HG03460 (cell line): ENCODE results near the gene PRPF6.

ENCODE experiments used
- ATAC-seq: cut with Tn5 transposase; IDR thresholded peaks from one replicate; pipeline ENCODE4 v1.9.1; 2021; ENCODE audit not compliant: unreplicated experiment

PRPF6 gene

GRCh38 chr20:64032706-64033624, 52.0 kb downstream of the PRPF6 start:
- ATAC-seq: no peak

GRCh38 chr20:64033981-64034493, 53.1 kb downstream of the PRPF6 start:
- no peak for ATAC-seq

GRCh38 chr20:64035066-64035932, 54.4 kb downstream of the PRPF6 start:
- no peak for ATAC-seq

GRCh38 chr20:64035933-64036345, 55.0 kb downstream of the PRPF6 start, which contains the start of gene C20orf204:
Gene C20orf204, plus strand, starts transcription at chr20:64036182. Its CDS starts 142 bp downstream, at chr20:64036324.
- ATAC-seq: no peak

DNA sequence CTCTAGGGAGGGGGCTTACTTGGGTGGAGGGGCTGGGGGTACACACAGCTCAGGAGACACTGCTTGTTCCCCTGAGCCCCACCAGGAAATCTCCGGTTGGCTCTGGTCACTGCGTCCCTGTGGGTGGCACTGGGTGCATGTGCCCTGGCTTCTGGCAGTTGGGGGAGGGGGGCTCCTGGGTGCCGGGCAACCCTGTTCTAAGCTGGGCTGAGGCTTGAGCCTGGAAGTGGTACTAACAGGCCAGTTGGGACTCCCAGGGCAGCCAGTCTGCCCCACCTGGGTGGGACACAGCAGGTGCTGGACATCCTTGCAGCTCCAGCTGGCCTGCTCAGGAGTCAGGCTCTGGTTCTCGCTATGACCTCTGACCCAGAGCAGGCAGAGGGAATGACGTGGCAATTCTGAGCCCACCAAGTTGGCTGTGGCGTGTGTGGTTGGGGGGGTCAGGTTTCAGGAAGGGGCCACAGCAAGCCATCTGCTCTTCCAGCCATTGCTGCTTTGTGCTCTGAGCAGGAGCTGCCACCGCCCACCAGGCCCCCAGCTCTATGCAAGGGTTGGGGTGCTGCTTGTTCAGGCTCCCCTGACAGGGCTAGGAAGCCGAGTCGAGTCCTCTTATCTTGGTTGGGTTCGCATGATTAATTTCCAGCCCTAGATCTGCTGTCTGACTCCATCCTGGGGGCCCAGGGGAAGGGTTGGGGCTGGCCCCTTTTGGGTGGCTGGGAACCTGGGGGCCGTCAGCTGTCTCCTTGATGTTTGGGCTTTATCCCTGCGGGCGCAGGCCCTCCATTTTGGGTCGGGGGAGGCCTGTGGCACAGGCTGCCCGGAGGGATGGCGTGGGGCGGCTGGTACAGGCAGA, 55.6 kb downstream of the PRPF6 start:
- no peak for ATAC-seq

DNA sequence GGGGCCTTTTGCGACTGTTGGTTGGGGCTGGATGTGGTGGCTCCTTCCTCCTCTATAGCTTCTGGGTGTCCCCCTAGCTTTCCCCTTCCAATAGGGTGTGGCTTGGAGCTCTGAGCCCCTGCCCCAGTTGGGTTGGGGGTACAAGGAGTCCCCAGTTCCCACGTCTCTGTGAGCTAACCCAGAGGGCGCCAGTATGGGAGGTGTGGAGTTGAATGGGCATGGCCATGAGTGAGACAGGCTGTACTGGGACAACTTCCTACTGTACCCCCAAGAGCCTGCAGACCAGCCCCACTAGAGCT, 56.2 kb downstream of the PRPF6 start:
- no peak for ATAC-seq

- ATAC-seq: no peak
Observed at GRCh38 chr20:64037498-64038213, 56.7 kb downstream of the PRPF6 start.

DNA sequence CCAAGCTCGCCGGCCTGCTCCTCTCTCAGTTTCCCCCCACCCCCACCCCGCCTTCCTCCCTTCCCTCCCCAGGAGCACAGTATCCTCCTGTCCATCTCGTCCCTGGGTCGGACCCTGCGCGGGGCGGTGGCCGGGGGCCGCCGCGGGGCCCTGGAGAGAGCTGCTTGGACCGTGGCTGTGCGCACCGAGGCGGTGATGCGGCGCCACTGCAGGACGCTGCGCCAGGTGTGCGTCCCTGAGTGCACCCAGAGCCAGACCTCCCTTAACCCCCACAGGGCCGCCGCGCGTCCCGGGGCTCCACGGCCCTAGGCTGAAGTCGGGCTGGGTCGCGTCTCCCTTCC, 57.3 kb downstream of the PRPF6 start:
- ATAC-seq: peak; percentile 26

- peak; percentile 44 for ATAC-seq
Observed at GRCh38 chr20:64038565-64039292, 57.8 kb downstream of the PRPF6 start.

DNA sequence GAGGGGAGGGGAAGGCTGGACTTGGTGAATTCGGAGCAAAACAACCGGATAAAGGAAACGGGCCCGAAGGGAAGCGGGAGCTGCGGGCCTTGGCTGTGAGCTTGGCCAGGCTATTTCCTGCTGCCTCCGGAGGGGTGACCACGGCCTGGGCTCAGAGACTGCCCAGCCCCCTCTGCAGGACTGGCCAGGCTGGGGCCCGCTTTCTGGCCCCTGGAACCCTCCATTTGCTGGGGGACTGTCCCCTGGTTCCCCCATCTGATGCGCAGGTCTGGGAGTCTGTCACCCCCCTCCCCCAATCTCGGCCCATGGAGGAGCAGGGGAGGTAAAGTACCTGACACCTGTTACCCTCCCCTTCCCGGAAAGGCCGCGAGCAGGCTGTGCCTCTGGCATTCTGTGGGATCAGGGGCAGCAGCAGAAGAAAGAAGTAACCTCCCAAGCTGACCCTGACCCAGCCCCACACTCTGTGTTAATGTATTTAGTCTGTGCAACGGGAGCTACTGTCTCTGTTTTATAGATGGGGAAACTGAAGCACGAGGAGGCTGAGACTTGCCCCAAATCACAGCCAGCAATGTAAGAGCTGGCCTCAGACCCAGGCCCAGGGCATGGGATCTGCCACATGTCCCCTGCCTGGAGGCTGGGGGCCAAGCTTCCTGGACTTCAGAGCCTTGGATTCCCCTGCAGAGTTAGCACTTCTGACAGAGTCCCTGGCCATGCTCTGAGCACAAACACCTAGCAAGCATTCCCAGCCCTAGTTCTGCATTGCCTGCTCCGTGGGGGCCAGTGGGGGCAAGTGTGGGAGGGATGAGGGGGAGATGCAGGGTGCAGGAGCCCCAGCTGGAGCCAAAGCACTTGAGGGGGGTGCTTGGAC, 58.6 kb downstream of the PRPF6 start:
- no peak for ATAC-seq

DNA sequence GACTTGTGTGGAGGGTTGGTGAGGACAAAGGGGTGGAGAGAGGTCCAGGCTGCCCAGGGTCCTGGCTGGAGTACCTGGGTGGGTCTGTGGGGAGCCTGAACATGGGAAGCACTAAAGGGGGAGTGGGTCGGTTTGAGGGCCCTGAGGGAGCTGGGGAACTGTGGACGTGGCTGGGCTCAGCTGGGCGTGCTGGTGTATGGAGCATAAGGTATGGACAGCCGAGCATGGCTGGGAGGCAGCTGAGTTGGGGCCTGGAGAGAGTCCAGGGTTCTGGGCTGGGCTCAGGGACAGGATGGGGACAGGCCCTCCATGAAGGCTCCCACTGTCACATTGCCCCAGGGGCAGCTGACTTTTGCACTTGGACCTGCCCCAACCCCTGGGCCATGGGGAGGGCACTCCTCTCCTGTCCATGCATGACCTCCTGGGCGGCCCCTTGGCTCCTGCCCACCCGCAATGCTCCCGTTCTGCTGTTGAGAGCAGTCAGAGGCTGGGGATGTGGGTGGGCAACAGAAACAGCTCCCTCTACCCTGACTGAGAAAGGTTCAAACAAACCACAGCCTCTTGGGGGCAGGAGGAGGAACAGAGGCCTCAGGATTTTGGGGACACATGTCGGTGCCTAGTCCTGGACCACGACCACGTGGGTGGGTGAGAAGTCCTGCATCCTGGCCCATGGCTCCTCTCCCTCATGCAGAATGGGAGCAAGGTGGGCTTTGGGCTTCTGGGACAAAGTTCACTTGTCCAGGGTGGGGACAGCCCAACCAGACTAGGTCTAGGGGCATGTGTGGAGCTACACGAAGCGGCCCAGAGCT, 59.5 kb downstream of the PRPF6 start:
- no peak for ATAC-seq

DNA sequence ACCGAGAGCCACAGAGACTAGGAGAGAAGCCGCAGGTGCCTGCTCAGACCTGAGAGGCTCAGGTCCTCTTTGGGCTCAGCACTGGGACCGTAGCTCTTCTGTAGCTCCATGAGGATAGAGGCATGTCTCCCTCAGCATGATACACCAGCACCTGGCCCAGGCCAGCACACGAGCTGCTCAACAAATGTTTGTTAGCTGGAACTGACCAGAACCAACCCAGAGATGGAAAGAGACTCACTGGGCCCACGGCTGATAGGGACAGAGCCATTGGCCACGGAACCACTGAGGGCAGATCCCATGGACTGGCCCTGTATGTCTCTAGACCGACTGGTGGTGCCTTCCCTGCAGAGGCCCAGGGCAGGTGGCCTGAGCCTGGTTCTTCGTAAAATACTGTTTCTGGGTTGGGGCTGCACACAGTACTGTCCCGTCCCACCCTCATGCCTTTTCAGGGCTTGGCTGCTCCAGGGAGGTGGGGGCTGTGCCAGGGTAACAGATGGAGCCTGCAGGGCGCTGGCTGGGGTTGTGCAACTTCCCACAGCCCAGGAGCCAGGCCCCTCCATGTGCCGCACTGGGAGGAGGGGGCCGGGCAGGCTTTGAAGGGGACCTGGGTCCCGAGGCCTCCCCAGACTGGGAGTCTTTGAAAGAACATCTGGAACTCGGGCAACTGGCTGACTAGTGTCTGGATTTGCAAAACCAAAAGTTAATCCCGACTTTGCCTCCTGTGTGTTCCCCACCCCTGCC, 60.3 kb downstream of the PRPF6 start:
- no peak for ATAC-seq

DNA sequence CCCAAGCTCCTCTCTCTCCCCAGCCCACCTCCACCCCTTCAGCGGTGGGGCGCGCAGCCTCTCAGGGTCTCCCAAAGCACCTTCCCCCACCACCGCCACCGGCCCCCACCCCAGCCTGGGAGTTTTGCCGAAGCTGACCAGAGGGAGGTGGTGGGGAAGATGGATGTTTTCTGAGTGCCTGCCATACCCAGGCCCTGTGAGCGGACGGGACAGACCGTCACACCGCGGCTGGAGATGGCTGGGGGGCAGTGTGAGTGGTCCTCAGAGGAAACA, 60.8 kb downstream of the PRPF6 start:
- no peak for ATAC-seq

- ATAC-seq: no peak
Observed at GRCh38 chr20:64042054-64042781, 61.3 kb downstream of the PRPF6 start.

DNA sequence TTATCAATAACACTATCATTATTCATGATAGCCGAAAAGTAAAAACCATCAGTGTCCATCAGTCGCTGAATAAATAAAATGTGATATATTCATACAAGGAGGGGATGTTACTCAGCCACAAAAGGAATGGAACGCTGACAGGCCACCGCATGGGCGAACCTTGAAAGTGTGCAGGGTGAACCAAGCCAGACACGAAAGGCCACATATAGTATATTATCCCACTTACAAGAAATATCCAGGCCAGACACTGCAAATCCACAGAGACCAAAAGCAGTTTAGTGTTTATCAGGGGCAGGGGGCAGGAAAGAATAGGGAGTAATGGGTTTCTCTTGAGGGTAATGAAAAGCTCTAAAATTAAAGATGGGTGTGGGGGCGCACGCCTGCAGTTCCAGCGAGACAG, 62.8 kb downstream of the PRPF6 start:
- ATAC-seq: no peak

- ATAC-seq: no peak
Observed at GRCh38 chr20:64044484-64045247, 63.7 kb downstream of the PRPF6 start.
